Measurements from ENCODE around the gene COMMD6.

GRCh38 chr13:75507027-75508001 is 30.3 kb downstream of the COMMD6 start:
- TF ChIP-seq CTCF (conservative IDR thresholded peaks at IDR 0.05; ENCODE audit: low read length) (no peak), EZH2phosphoT487 (IDR thresholded peaks at IDR 0.05; ENCODE audit: borderline replicate concordance) (no peak)

All from Loucy (cell line).